LNCAP (cell line): ENCODE data around the gene PFN1.

ENCODE experiments used
- TF ChIP-seq, protein P1 (sequence below): fragments of 450-650 bp; IDR thresholded peaks from 2 replicates; pipeline ENCODE4 v1.5.1; 2017; ENCODE audit warnings: mild to moderate bottlenecking

Gene PFN1

GRCh38 chr17:4901648-4902344 lies 46.5 kb downstream of the PFN1 start:
- TF ChIP-seq, protein P1, sequence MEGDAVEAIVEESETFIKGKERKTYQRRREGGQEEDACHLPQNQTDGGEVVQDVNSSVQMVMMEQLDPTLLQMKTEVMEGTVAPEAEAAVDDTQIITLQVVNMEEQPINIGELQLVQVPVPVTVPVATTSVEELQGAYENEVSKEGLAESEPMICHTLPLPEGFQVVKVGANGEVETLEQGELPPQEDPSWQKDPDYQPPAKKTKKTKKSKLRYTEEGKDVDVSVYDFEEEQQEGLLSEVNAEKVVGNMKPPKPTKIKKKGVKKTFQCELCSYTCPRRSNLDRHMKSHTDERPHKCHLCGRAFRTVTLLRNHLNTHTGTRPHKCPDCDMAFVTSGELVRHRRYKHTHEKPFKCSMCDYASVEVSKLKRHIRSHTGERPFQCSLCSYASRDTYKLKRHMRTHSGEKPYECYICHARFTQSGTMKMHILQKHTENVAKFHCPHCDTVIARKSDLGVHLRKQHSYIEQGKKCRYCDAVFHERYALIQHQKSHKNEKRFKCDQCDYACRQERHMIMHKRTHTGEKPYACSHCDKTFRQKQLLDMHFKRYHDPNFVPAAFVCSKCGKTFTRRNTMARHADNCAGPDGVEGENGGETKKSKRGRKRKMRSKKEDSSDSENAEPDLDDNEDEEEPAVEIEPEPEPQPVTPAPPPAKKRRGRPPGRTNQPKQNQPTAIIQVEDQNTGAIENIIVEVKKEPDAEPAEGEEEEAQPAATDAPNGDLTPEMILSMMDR: no peak

- TF ChIP-seq, protein P1: no peak
These were observed 47.2 kb downstream of the PFN1 start for GRCh38 chr17:4901108-4901647.

- TF ChIP-seq, protein P1: no peak
These were observed 47.9 kb downstream of the PFN1 start for GRCh38 chr17:4900231-4901107.

DNA sequence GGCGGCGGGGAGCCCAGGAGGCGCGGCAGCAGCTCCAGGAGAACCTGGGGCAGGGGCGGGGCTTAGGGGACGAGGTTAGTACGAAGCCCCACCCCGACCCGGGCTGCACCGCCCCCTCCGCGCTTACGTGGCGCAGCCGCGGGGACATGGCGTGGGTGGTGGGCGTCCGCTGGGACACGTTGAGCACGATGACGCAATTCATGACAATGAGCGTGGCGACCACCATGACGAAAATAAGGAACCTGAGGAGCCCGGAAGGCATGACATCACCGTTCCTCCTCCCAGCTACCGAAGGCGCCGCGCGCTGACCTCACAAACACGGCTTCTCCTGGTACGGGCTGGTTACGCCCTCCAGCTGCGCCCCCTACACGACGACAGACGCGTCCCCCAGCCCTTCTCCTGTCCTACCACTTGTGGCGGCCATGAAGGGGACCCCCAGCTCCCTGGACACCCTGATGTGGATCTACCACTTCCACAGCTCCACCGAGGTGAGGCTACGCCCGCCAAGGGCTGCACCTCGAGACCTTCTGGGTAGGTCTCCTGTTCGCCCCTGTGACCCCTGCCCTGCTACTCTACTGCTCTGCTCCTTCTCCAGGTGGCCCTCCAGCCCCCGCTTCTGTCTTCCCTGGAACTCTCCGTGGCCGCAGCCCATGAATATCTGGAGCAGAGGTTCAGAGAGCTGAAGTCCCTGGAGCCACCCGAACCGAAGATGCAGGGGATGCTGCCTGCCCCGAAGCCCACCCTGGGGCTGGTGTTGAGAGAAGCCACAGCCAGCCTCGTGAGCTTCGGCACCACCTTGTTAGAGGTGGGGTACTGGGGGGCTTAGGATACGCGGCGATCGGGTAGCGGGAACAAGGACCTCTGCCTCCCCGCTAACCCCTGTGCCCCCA lies 48.7 kb downstream of the PFN1 start, which contains the start of gene C17orf107:
TSS of gene C17orf107 (plus strand) at position 196 of the 890 bp plus-strand sequence. CDS start at position 423, 227 bp downstream.
- TF ChIP-seq, protein P1: no peak

- TF ChIP-seq, protein P1: no peak
These were observed 49.4 kb downstream of the PFN1 start for GRCh38 chr17:4898927-4899326.

- TF ChIP-seq, protein P1: no peak
These were observed 50.0 kb downstream of the PFN1 start for GRCh38 chr17:4898351-4898750.

DNA sequence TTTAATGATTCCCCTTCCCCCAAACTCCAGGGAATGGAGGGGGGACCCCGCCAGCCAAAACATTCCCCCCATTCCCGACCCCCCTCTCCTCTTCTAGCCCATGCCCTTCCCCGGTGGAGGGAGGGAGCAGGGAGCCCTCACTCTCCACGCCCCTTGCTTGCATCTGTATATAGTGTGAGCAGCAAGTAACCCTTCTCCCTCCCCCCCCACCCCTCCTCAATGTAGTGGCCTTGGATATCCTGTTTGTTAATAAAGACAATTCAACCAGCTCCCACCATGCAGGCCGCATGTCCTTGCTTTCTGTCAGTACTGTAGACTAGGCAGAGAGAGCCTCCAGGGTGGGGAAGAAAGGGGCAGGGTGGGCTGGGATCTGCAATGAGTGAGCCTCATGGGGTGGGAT lies 50.5 kb downstream of the PFN1 start:
- TF ChIP-seq, protein P1: no peak
